SIG-M5 treated with dmso at 0.1 percent for 504 hours (cell line): ENCODE results near the gene ANO2.

Experiments used
- DNase-seq: peaks from one replicate; lab custom pipeline; 2025; ENCODE audit not compliant: unreplicated experiment; lab: John Stamatoyannopoulos, UW

Gene ANO2

DNA sequence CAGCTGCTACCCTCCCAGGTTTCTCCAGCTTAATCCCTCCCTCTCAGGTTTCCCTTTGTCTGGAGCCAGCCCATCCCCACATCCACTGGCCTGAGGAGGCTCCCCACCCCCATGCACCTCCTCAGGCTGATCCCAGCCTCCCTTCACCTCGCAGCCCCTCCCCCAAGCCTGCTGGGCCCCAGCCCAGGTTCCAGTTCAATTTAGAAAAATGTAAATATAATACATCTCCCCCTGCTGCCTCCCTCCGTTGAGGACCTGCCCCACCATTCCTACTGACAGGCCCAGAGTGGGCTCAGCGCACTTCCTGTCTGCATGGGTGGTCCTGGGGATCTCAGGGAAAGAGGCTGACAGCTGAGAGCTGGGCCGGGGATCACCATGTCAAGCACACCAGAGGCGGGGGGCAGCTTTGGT lies 357.3 kb downstream of the ANO2 start:
- DNase-seq, result no peak

DNA sequence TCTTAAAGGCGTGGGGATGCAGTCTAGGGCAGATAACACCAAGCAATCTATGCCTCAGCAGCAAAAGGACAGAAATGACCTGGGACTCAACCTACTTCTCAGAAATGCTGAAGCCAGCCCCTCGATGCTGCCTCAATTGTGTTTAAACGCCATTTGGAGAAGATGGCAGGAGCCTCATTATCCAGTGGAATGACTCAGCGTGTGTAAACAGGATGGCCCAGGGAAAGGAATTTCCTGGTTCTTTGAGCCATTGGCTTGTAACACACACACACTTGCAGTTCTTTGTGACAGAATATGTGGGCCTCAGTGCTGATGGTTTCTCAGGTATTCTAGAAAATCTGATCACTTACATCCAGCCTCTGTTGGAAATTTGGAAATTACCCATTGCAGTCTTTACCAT lies 358.9 kb downstream of the ANO2 start:
- DNase-seq, result no peak

DNA sequence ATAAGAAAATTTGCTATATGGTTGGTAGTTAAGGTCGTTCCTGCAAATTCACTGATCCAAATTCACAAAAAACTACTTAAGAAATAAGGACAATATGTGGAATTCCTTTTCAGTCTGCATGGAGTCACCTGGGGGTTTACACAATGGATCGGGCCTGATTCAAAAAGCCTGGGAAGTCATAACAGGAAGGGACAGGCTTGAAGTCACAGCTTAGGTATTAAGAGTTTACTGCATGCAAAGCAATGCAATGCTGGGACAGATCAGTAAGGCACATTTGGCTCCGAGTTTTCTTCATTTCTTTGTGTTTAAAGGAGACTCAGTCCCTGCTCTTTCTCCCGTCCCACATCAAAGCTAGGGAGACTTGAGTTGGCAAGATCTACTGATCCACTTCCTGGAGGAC lies 359.9 kb downstream of the ANO2 start:
- no peak for DNase-seq

DNA sequence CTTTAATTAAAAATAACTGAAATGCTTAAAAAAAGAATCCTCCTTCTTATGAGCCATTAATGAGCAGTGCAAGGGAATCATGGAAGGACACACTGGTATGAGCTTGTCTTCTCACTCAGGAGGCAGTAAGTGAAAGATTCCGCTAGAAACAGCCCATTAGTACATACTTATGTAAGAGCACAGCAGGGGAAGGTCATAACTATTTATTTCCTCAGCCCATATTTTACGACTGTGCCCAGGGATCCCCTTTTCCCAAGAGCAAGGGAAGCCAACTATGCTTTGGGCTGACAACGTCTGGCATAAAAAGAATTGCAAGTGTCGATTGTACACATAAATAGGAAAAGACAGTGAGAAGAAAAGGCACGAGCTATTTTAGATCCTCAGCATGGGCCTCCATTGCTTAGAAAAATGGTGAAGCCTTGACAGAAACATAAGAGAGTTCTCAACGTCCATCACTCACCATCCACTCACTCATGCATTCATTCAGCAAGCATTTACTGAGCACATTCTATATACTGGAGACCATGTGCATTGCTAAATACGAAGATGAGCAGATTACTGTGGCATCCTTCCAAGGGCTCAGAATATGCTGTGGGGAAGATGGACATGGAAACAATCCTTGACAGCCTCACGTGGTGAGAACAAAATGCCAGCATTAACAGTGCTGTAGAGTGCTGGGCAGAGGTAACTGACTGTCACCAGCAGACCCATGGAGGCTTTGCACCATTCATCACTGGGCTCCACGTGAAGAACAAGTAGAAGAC lies 360.5 kb downstream of the ANO2 start:
- no peak for DNase-seq

DNA sequence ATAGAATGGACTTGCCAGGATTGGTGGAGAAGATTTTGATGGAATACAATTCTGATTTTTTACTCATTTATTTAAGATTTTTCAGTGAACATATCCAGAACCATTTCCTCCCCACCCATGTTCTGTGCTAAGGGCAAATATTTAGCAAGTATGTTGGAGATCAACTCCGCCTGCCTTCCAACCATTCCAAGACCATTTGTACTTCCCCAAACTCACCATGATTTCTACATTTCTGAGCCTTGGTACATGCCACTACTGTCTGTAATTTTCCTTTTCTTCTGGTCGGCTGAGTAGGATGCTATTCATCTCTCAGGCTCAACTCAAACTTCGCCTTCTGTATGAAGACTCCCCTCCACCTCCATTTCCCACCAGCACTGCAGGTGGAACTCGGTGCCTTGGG lies 362.5 kb downstream of the ANO2 start:
- no peak for DNase-seq

DNA sequence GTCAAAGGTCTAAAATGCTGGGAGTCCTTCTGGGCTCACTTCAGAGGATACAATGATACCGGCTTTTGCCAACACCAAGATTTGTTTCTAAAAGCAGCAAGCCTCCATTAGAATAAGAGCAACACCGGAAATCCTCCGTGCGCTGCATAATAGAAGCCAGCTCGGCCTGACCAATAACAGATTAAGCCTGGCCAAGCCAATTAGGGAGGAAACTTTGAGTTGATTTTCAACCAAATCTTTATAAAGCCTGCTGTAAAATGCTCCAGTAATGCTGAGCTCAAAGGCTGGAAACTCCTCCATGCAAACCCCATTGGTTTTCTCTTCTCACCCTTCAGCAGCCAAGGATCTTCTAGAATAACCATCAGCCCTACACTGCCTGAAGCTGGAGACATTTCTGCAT lies 363.0 kb downstream of the ANO2 start:
- DNase-seq, result no peak

DNA sequence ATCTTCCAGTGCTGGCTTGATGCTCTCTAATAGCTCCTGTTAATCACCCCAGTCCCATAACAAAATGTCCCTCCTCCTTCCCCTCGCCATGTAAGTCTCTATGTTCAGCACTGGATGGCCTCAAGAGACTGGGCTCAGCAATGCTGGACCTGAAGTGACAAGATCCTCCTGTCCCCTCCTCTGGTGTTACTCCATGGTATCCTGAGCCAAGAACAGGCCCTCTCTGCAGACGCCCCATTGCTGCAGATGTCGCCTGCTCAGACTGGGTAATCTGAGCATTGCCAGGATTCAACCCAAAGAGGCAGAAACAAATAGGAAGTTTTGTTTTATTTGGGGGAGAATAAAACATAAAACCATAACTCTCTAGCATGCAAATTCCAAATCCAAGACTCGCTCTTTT lies 363.4 kb downstream of the ANO2 start:
- DNase-seq, result no peak

DNA sequence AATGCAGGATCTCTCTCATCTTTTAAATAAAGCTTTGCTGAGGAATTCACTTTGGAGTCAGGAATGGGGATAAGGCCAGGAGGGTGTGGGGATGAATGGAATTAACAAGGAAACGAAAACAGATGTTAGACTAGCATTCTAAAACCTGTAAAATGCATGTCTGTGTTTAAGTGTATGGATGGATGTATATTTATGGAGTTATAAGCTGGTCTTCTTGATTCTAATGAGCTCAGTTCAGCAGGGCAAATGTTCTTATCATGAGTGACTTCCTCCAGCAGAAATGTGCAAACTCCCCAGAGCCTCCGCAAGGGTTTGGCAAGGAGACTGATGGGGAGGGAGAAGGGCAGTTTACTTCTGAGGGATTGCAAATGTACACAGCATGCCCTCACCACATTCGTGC lies 364.0 kb downstream of the ANO2 start:
- no peak for DNase-seq

DNA sequence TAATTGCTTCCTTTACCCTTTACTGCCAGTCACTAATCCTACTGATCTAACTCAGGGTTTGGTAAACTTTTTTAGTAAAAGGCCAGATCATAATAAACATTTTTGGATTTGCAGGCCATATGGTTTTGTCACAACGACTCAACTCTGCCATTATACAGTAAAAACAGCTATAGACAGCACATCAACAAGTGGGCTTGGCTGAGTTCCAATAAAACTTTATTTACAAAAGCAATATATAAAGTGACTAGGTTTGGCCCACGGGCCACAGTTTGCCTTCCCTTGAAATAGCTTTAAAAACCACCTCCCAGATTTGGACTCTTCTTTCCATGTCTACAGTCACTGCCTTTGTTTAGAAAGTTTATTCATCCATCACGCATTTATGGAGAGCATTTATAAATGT lies 366.3 kb downstream of the ANO2 start:
- DNase-seq, result no peak

DNA sequence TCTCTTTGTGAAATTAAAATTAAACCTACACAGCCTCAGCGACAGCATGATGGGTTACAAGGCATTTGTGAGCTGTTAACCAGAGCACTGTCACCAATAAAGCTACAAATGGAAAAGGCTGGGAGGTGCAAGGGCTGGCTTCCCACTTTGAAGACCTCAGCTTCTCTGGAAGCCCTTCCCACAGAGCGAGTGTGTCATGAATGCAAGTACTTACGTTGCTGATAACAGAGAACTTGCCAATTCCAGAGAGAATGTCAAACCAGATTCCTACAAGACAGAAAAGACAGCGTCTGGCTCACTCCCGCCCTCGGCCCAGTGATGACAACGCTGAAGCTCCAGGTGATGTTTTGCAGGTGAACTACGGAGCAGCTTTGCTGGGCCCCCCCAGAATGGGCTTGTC lies 367.3 kb downstream of the ANO2 start:
- DNase-seq, result no peak

DNA sequence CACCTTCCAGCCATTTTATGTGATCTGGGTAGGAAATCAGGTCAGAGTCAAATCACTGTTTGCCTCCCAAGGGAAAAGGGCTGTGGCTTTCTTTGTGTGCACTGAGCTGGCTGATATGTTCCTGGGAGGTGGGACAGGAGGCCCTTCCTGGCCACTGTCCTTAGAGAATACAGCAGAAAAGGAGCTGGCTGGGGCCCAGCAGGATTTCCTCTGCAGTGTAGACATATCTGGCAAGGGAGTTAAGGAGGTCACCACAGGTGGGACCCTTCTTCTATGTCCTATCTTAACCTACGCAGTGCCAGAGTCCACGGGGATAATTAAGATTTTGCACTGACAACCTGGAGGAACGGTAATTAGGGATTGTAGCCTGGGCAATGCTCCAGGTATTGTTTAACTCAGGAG lies 367.8 kb downstream of the ANO2 start:
- no peak for DNase-seq

DNA sequence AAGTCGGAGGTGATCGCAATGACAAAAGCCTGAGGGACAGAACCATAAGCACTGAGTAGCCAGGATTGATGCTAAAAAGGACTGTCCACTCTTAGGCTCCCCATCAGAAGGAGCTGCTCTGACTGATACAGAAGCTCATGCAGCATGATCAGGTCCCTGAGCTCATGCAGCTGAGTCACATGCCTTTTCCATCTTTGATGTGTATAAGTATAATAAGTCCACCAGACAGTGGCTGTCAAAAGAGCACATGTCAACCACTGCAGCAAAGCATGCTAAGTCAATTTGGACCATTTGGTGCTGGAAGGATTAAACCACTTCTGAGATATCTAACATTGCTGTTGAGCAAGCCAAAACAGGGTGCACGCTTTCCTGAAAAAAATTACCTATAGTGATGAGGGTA lies 369.1 kb downstream of the ANO2 start:
- no peak for DNase-seq

DNA sequence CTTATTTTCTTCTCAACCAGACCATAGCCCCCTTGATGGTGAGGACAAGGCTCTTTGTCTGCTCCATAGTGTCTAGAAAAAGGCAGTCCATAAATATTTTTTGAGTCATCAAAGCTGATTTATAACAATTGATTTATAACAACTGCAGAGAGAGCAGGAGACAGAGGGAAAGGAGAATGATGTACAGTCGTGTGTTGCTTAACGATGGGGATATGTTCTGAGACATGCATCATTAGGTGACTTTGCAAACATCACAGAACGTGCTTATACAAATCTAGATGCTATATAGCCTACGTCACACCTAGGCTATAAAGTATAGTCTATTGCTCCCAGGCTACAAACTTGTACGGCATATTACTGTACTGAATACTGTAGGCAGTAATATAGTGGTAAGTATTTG lies 369.8 kb downstream of the ANO2 start:
- no peak for DNase-seq

DNA sequence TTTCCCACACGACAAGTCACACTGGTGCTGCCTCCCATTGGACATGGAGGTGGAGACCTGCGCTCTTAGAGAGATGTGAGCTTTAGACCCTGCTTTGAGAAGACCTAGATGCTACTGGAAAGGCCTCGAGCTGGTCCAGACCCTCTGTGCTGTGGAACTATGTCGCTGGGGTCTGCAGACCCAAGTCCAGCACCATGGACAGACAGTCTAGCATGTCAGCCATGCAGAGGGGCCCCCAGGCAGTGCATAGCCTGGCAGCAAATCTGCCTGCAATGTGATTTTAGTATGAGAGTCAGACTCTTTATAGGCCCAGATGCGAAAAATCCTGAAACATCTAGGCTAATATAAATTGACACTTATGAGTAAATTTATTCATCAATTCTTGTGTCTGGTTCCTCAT lies 371.7 kb downstream of the ANO2 start:
- DNase-seq, result no peak

DNA sequence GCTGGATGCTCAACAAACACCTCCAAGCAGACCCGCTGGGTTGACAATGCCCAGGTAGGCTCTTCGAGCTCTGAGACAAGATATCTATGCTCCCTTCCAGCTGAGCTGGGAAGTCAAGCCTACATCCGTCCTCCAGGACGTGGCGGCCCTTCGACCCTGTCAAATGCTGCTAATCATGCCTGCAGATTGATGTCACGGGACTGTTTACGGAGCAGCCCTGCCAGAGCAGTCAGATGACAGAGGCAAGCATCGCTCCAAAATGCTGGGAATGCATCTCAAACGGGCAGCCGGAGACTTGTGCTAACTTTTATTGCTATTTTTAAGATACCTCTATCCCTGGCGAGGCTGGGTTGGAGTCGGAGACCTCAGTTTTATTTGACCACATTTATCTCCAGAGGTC lies 373.9 kb downstream of the ANO2 start:
- DNase-seq, result no peak

DNA sequence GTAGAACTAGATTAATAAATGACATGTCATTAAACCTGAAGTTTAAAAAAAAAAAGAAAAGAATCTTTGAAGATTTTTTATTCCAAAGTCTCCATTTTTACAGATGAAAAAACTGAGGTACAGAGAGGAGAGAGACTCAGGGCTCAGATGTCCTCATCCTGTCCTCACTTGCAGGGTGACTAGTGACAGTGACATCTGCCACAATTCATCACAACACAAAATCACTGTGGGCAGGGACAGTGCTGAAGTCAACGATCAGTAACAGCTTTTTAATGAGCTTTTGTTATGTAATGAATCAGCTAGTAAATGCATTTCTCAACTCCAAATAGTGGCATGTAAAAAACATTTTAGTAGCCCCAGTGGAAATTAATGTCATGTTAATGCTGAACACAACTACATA lies 374.6 kb downstream of the ANO2 start:
- no peak for DNase-seq

DNA sequence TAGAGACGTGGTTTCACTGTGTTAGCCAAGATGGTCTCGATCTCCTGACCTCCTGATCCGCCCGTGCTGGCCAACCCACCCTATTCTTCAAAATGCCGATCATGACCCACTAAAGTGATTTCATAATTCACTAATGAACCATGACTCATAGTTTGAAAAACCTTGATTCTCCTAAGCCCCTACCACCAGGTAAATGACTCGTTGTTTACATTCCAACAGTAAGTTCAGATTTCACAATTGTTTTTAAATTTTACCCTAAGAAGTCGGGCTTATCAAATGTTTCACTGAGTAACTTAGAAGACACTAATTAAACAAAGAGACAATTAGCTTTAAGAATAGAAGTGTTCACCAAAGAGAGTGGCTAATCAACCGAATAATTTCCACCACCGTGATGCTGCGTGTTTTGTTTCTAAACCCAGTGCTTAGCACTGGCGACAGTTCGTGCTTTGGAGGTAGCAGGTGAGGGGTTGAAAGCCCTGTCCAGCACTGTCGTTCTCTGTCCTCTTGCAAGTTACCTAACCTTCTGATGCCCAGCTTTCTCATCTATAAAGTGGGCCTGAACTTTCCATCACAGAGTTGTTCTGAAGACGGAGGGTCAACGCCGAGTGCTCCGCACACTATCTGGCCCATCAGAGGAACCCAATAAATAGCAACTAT lies 376.6 kb downstream of the ANO2 start:
- DNase-seq, result no peak

DNA sequence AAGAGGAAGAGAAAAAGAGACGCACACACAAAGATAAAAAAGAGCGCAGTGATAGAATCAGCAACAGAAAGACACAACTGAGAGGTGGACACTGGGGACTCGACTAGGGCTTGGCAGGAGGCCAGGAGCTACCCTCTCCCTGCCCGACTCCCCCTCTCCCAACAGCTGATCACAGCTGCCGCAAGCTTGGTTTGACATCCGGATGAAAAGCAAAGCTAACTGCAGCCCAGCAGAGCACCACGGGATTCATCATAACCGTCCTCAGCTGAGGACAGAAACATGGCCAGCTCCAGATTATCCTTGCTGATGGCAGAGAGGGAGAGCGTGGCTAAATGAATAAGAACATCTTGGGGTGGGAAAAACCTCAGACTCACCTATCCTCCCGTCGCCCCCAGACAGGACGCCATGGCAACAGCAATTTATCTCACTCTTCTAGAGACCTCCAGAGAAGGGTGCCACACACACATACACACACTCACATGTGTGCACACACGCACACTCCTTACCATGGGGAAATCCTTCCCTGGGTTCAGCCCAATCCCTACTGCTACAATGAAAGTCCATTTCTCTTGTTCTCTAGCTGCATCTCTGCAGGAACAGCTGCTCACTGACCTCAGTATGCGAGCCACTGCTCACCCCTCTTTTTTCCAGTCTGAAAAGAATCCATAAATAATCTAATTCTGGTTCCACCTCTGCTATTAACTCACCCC lies 377.9 kb downstream of the ANO2 start:
- DNase-seq, result no peak

DNA sequence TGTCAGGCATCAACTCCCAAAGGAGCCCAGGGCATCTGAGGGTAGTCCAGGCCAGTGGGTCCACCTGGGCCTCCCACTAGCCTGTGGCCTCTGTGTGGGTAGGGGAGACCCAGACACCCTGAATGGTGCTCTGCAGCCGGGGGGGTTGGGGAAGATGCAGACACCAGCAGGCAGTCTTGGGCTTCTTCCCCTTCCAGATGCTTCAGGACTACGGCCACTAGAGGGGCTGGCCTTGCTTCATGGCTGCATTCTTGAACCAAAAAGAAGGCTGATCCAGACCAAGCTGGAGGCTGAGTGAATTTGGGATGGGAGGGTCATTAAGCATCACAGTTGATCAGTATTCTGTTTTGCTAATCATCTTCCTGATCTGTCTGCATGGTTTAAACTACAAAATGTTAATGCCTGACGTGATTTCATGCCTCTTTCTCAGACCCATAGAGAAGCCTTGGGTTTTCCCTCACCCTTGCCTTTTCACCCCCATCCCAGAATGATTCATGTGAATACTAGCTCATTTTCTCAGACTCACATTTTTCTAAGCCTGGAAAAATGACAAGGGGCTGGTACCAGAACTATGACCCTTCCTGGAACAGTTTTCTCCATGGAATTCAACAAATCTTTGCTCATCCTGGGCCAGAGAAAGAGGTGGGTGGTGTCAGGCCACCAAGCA lies 379.0 kb downstream of the ANO2 start:
- DNase-seq, result no peak

DNA sequence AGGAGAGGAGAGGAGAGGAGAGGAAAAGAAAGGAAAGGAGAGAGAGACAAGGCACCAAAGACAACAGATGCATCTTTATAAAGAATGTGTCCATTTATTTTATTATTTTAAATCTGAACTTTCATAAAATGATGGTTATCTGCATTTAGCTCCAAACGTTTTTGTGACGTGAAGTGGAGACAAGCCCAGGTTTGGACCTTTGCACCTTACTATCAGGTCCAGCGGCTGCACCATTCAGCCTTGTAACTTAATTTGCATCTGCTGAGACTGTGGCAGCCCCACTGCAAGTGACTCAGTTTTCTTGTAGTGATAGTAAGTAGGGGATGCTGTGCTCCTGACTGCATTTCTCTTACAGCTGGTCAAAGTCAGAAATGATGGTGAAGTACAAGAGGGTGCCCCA lies 382.5 kb downstream of the ANO2 start:
- no peak for DNase-seq

DNA sequence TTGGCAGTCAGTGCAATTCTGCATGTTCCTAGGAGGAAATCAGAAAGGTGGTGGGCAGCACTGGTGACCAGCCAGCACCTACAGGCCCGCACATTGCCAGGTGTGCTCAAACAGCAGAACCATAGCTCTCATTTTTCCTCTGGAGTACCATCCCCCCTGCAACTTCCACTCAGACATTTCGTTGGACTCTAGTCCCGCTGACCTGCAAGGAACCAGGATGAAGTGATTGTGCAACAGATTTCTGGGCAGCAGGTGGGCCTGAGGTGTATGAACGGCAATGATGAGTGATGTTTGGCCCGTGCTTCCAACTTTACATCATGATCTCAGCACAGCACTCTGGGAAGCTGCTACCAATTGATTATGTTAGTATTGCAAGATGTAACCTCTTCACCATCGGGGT lies 383.2 kb downstream of the ANO2 start:
- DNase-seq, result no peak

DNA sequence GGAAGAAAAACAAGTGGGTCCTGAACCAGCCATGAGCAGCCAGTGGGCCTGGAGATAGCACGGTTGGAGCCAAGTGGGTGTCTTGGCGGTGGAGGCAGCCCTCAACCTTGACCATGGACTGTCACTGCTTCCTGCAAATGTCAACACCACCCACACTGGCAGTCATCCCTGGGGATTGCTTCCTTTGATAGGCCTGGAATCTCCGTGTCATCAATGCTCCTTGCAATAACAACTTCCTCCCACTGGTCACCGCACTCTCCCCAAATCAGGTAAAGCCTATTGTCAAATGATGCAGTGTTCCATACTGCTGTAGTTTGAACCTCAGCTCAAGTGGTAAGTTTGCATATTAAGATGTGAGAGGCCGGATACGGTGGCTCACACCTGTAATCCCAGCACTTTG lies 384.0 kb downstream of the ANO2 start:
- DNase-seq, result no peak
